ENCODE results near the gene SEMA7A. TPM values are rescaled to one million over a fixed set of nuclear protein-coding genes. Genes with fewer than 3 reads are reported as not detected.

SEMA7A gene
- total and polyA plus RNA-seq, 4 donors: 4.2 to 15.0 (median 6.8) TPM

GRCh38 chr15:74441248-74441941 is 7.6 kb upstream of the SEMA7A start:
- Histone ChIP-seq H3K4me1 (ENCODE audit: control insufficient read depth in 5 of 5, insufficient read depth in 5 of 5, low read length in 5 of 5) (peaks cover 0 to 4% (median 0%) of the 10 kb centered on the region in 5 donors), H3K9ac (ENCODE audit: insufficient read depth in 1 of 2, low read length in 2 of 2) (no peak overlapping the region), H3K9me3 (ENCODE audit: control insufficient read depth in 4 of 4, insufficient read depth in 3 of 4, low read length in 3 of 4) (peaks cover 0 to 2% (median 0%) of the 10 kb centered on the region in 4 donors), H3K27ac (ENCODE audit: low read depth in 1 of 2, low read length in 1 of 2) (no peak overlapping the region), H3K4me3 (no peak overlapping the region), H3K36me3 (ENCODE audit: control insufficient read depth in 4 of 4, insufficient read depth in 4 of 4, low read length in 4 of 4) (peaks cover 3 to 8% (median 6%) of the 10 kb centered on the region in 4 donors), H3K27me3 (ENCODE audit: control insufficient read depth in 3 of 3, insufficient read depth in 3 of 3, low read length in 2 of 3) (no peaks in the 10 kb centered on the region)
- TF ChIP-seq CTCF (IDR thresholded peaks at IDR 0.05; ENCODE audit: control extremely low read depth, extremely low read depth): no peak
- ATAC-seq (ENCODE audit: insufficient read depth, low FRiP score): no peak
- peak in 1 of 3 donors; percentile 2 for DNase-seq
- 84 to 90% methylated on average over 6 of the region's 6 CpGs for WGBS, 2 donors

GRCh38 chr15:74438721-74439316 is 5.1 kb upstream of the SEMA7A start:
- DNase-seq (peak; percentile 73 to 84 (median 78)), ATAC-seq (ENCODE audit: insufficient read depth, low FRiP score) (peak; percentile 74)
- no peaks in the 10 kb centered on the region for H3K27me3 ChIP-seq (ENCODE audit: control insufficient read depth in 3 of 3, insufficient read depth in 3 of 3, low read length in 2 of 3)
- H3K4me1 ChIP-seq (ENCODE audit: control insufficient read depth in 5 of 5, insufficient read depth in 5 of 5, low read length in 5 of 5): peaks cover 0 to 7% (median 0%) of the 10 kb centered on the region in 5 donors
- H3K36me3 ChIP-seq (ENCODE audit: control insufficient read depth in 4 of 4, insufficient read depth in 4 of 4, low read length in 4 of 4): no peaks in the 10 kb centered on the region
- H3K27ac ChIP-seq (ENCODE audit: low read depth in 1 of 2, low read length in 1 of 2): no peak overlapping the region
- TF ChIP-seq CTCF (IDR thresholded peaks at IDR 0.05; ENCODE audit: control extremely low read depth, extremely low read depth): peak; percentile 97
- 0% methylated on average over 2 of the region's 2 CpGs for WGBS, 2 donors
- no peak overlapping the region for H3K9ac ChIP-seq (ENCODE audit: insufficient read depth in 1 of 2, low read length in 2 of 2)
- peaks cover 0 to 2% (median 0%) of the 10 kb centered on the region in 4 donors for H3K9me3 ChIP-seq (ENCODE audit: control insufficient read depth in 4 of 4, insufficient read depth in 3 of 4, low read length in 3 of 4)
- no peak overlapping the region for H3K4me3 ChIP-seq

- 52 to 53% methylated on average over 2 of the region's 2 CpGs for WGBS, 2 donors
Observed at GRCh38 chr15:74438206-74438605, 4.4 kb upstream of the SEMA7A start.

More at GRCh38 chr15:74438206-74438605, 4.4 kb upstream of the SEMA7A start:
- Histone ChIP-seq H3K9ac (ENCODE audit: insufficient read depth in 1 of 2, low read length in 2 of 2) (no peak overlapping the region), H3K27me3 (ENCODE audit: control insufficient read depth in 3 of 3, insufficient read depth in 3 of 3, low read length in 2 of 3) (no peaks in the 10 kb centered on the region), H3K36me3 (ENCODE audit: control insufficient read depth in 4 of 4, insufficient read depth in 4 of 4, low read length in 4 of 4) (no peaks in the 10 kb centered on the region), H3K4me1 (ENCODE audit: control insufficient read depth in 5 of 5, insufficient read depth in 5 of 5, low read length in 5 of 5) (peaks cover 0 to 7% (median 0%) of the 10 kb centered on the region in 5 donors), H3K27ac (ENCODE audit: low read depth in 1 of 2, low read length in 1 of 2) (no peak overlapping the region), H3K4me3 (no peak overlapping the region), H3K9me3 (ENCODE audit: control insufficient read depth in 4 of 4, insufficient read depth in 3 of 4, low read length in 3 of 4) (peaks cover 0 to 2% (median 0%) of the 10 kb centered on the region in 4 donors)
- TF ChIP-seq CTCF (IDR thresholded peaks at IDR 0.05; ENCODE audit: control extremely low read depth, extremely low read depth): no peak
- DNase-seq (no peak), ATAC-seq (ENCODE audit: insufficient read depth, low FRiP score) (no peak)
